H1 (cell line): ENCODE measurements around the gene UBE2H. TPM values are rescaled to one million over a fixed set of nuclear protein-coding genes. Genes with fewer than 3 reads are reported as not detected.

Experiments used
- BCL11A ChIP-seq, 2 experiments: IDR thresholded peaks; one replicate each; pipeline ENCODE4 v1.6.1; 2011; ENCODE audit warnings: low read depth in 2 of 2, low read length in 2 of 2, mild to moderate bottlenecking in 2 of 2
- CTBP2 ChIP-seq: IDR thresholded peaks from 2 replicates; pipeline ENCODE4 v1.7.0; 2011; ENCODE audit warnings: borderline replicate concordance, mild to moderate bottlenecking, moderate library complexity, mixed read lengths, low read length; ENCODE audit not compliant: insufficient read depth, insufficient read length
- NANOG ChIP-seq: IDR thresholded peaks from 2 replicates; pipeline ENCODE4 v1.6.1; 2011; ENCODE audit warnings: low read length, low read depth, mild to moderate bottlenecking, inconsistent platforms; ENCODE audit not compliant: insufficient read depth, poor library complexity, severe bottlenecking
- polyA plus RNA-seq, 7 experiments: library from polyadenylated mRNA; depleted of rRNA in 3 of 7; stranded (reverse) in 5 of 7; unstranded in 2 of 7; fragments of >200 nt in 5 of 7; fragments of 200-250 nt in 2 of 7; gene quantifications; 1 replicate in 5 of 7; 2 replicates in 1 of 7; 4 replicates in 1 of 7; pipeline versions ENCODE4 v1.2.1 to v1.2.3, GENCODE V29; 2011 to 2013; ENCODE audit warnings: missing spikeins in 2 of 7, mixed read lengths in 2 of 7
- total RNA-seq: library from RNA; stranded (reverse); fragmentation: NEBNext Ultra II Directional; extraction: Animal tissue kit (Norgen Biotek cat#: 25700); gene quantifications from 2 replicates; pipeline ENCODE4 v1.2.1, GENCODE V29; 2021

The UBE2H gene
- total and polyA plus RNA-seq, 2 of the 8 experiments (the other 6 are each of a cell fraction or from before 2014, with no cell fraction given) = 30.6 to 62.2 TPM

DNA sequence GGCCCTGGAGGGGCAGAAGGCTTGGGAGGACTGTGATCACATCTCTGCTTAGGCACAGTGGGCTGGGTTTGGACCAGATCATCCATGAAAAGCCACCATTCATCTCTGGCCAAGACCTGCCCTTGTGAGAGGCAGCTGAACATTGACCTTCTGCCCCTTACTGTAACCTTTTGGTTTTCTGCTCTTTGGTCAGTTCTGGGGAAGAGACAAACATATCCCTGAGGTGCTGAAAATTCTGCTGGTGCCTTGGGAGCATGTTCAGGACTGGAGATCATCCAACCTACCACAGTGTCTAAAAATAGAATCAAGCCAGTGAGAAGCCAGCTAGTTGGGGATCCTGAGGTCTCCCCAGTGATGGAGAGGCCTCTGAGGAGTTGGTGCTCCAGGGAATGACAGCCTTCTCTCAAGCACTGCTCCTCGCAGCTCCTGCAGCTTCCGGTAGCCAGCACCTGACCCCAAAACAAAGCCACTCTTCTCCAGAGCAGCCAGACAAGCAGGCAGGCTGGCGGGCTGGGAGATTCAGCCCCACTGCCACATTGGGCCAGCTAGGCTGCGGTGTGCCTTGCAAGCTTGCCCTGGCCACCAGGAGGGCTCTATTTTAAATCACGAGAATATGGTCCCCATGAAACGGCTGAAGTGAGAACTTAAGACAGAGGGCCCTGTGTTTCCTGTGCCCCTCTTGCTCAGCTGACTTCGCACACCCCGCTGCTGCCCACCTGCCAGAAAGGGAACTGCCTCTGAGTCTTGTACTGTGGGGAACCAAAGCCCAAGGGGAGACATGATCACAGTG is 37.8 kb upstream of the UBE2H start (continued):
- no peak for TF ChIP-seq BCL11A (IDR thresholded peaks at IDR 0.05; ENCODE audit: low read depth in 2 of 2, low read length in 2 of 2)
- no peak for TF ChIP-seq CTBP2
- no peak for TF ChIP-seq NANOG
- TF ChIP-seq, all 59 proteins: peak for 0
